ENCODE data around the gene PRIM1. TPM values are rescaled to one million over a fixed set of nuclear protein-coding genes. Genes with fewer than 3 reads are reported as not detected.
"Not testable (repeated sequence)": the region's sequence is repeated elsewhere in the genome, so short reads cannot be mapped to it uniquely, and the experiment has no call there.

PRIM1 gene
- total RNA-seq, 2 experiments from 2014 or later = 81.3 to 83.7 TPM

GRCh38 chr12:56718149-56718548 lies 34.0 kb downstream of the PRIM1 start:
- Mint-ChIP-seq H3K27me3 (no peaks in the 10 kb centered on the region), H3K4me1 (peaks cover 69% of the 10 kb centered on the region), H3K4me3 (no peak overlapping the region), H3K9me3 (ENCODE audit: low read depth) (no peaks in the 10 kb centered on the region), H3K36me3 (ENCODE audit: low read depth) (peaks cover 84% of the 10 kb centered on the region), H3K27ac (no peak overlapping the region)
- ChIA-PET CTCF (interaction anchor here (0.5 to 1.0 kb wide), 2 partner anchors 34 to 283 kb away, joined by 3 to 4 read pairs; no protein-coding TSS in a partner anchor), POLR2A (interaction anchor here (0.6 to 2.8 kb wide), 6 partner anchors 8 to 81 kb away, joined by 3 to 25 read pairs (median 8); partner anchors contain the start of genes NACA and PTGES3)
- intact Hi-C loops (cut with DNase I, micrococcal nuclease) = no loop called here
- DNase-seq = no peak
- no peak for ATAC-seq

DNA sequence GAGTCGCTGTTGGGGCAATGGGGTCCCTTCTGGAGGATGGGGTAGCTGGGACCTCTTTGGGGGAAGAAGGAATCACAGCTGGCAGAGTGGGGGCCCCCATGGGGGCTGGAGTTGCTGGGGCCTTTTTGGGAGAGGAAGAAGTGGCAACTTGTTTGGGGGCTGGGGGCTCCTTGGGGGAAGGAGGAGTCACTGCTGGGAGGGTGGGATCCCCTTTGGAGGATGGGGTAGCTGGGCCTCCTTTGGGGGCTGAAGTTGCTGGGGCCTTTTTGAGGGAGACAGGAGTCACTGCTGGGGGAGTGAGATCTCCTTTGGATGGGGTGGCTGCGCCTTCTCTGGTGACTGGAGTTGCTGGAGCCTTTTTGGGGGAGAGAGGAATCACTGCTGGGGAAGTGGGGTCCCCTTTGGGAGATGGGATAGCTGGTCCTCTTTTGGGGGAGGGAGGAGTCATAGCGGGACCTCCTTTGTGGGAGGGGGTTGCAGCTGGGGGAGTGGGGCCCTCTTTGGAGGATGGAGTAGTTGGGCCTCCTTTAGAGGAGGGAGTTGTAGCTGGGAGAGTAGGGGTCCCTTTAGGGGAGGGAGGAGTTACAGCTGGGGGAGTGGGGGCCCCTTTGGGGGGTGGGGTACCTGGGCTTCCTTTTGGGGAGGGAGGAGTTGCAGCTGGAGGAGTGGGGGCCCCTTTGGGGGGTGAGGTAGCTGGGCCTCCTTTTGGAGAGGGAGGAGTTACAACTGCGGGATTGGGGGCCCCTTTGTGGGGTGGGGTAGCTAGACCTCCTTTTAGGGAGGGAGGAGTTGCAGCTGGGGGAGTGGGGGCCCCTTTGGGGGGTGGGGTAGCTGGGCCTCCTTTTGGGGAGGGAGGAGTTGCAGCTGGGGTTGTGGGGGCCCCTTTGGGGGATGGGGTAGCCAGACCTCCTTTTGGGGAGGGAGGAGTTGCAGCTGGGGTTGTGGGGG lies 34.9 kb downstream of the PRIM1 start:
- intact Hi-C loops (cut with DNase I, micrococcal nuclease) = no loop called here
- ATAC-seq (no peak), DNase-seq (no peak)
- Mint-ChIP-seq H3K27me3 (no peaks in the 10 kb centered on the region), H3K9me3 (ENCODE audit: low read depth) (no peaks in the 10 kb centered on the region), H3K4me3 (no peak overlapping the region), H3K4me1 (peaks cover 60% of the 10 kb centered on the region), H3K27ac (peak overlapping the region; percentile 84), H3K36me3 (ENCODE audit: low read depth) (peaks cover 85% of the 10 kb centered on the region)
- POLR2A ChIA-PET = interaction anchor here (0.6 to 2.8 kb wide), 5 partner anchors 8 to 104 kb away, joined by 3 to 25 read pairs (median 6); partner anchors contain the start of gene NACA
- CTCF ChIA-PET = interaction anchor here (0.5 to 1.6 kb wide), 8 partner anchors 21 to 780 kb away, joined by 3 to 4 read pairs (median 3); no protein-coding TSS in a partner anchor

DNA sequence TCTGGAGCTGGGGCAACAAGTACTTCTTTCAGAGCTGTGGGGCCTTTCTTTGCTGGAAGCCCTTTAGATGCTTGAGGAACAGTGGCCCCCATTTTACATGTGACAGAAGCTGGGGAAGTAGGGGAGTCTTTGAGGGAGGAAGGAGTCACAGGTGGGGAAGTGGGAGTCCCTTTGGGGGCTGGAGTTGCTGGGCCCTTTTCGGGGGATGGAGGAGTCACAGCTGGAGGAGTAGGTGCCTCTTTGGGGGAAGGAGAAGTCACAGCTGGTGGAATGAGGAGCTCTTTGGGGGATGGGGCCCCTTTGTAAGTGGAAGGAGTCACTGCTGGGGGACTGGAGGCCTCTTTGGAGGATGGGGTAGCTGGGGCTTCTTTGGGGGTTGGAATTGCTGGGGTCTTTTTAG lies 35.7 kb downstream of the PRIM1 start:
- Mint-ChIP-seq H3K4me3 (no peak overlapping the region), H3K36me3 (ENCODE audit: low read depth) (peaks cover 82% of the 10 kb centered on the region), H3K9me3 (ENCODE audit: low read depth) (no peaks in the 10 kb centered on the region), H3K27ac (peak overlapping the region; percentile 84), H3K4me1 (peaks cover 52% of the 10 kb centered on the region), H3K27me3 (no peaks in the 10 kb centered on the region)
- ChIA-PET CTCF (interaction anchor here (0.6 to 1.6 kb wide), 6 partner anchors 20 to 781 kb away, joined by 3 to 4 read pairs (median 3); no protein-coding TSS in a partner anchor), POLR2A (interaction anchor here (0.6 to 2.8 kb wide), 3 partner anchors 10 to 103 kb away, joined by 3 to 25 read pairs (median 6); partner anchors contain the start of gene NACA)
- ATAC-seq (no peak), DNase-seq (no peak)
- intact Hi-C loops (cut with DNase I, micrococcal nuclease) = no loop called here

- ChIA-PET POLR2A (interaction anchor here (0.9 to 2.8 kb wide), 2 partner anchors 10 to 11 kb away, joined by 6 to 25 read pairs; partner anchors contain the start of gene NACA), CTCF (interaction anchor here (1.1 to 1.6 kb wide), 3 partner anchors 19 to 396 kb away, joined by 3 to 4 read pairs (median 4); no protein-coding TSS in a partner anchor)
- ATAC-seq (no peak), DNase-seq (no peak)
- Mint-ChIP-seq H3K4me1 (peaks cover 46% of the 10 kb centered on the region), H3K27ac (peak overlapping the region; percentile 84), H3K9me3 (ENCODE audit: low read depth) (no peaks in the 10 kb centered on the region), H3K27me3 (no peaks in the 10 kb centered on the region), H3K4me3 (no peak overlapping the region), H3K36me3 (ENCODE audit: low read depth) (peaks cover 80% of the 10 kb centered on the region)
- intact Hi-C loops (cut with DNase I, micrococcal nuclease) = no loop called here
These were observed 36.3 kb downstream of the PRIM1 start for GRCh38 chr12:56715798-56716197.

GRCh38 chr12:56714431-56714929 lies 37.6 kb downstream of the PRIM1 start:
- DNase-seq (no peak), ATAC-seq (no peak)
- H3K4me1 Mint-ChIP-seq = peaks cover 33% of the 10 kb centered on the region
- no peak overlapping the region for H3K4me3 Mint-ChIP-seq
- H3K36me3 Mint-ChIP-seq (ENCODE audit: low read depth) = peaks cover 67% of the 10 kb centered on the region
- H3K27ac Mint-ChIP-seq = no peak overlapping the region
- intact Hi-C loops (cut with DNase I, micrococcal nuclease) = no loop called here
- H3K27me3 Mint-ChIP-seq = no peaks in the 10 kb centered on the region
- no peaks in the 10 kb centered on the region for H3K9me3 Mint-ChIP-seq (ENCODE audit: low read depth)
- CTCF ChIA-PET = interaction anchor here (0.5 to 0.7 kb wide), 2 partner anchors 11 to 48 kb away, joined by 3 read pairs; partner anchors contain the start of gene NACA
- POLR2A ChIA-PET = no interaction called here

DNA sequence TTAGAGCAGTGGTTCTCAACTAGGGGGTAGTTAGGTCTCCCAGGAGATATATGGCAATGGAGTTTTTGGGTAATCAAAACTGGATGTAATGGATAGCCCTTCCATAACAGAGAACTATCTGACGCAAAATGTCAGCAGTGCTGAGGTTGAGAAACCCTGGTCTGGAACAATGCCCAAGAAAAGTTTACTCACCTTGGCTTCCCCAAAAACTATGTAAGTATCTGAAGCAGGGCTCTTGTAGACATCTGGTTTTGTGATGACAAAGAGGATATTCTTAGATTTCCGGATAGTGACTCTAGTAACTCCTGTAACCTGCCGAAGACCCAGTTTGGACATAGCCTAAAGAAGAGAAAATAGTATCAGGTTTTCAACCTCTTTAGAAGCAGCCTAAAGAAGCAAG lies 38.8 kb downstream of the PRIM1 start:
- no peak for DNase-seq
- POLR2A ChIA-PET = interaction anchor here (0.7 kb wide), 1 partner anchor 482 kb away, joined by 4 read pairs; no protein-coding TSS in a partner anchor
- intact Hi-C loops (cut with DNase I, micrococcal nuclease) = no loop called here
- H3K9me3 Mint-ChIP-seq (ENCODE audit: low read depth) = no peaks in the 10 kb centered on the region
- no peaks in the 10 kb centered on the region for H3K27me3 Mint-ChIP-seq
- no peak for ATAC-seq
- CTCF ChIA-PET = interaction anchor here (0.7 kb wide), 1 partner anchor 24 kb away, joined by 5 read pairs; no protein-coding TSS in a partner anchor
- peaks cover 57% of the 10 kb centered on the region for H3K36me3 Mint-ChIP-seq (ENCODE audit: low read depth)
- peaks cover 23% of the 10 kb centered on the region for H3K4me1 Mint-ChIP-seq
- H3K4me3 Mint-ChIP-seq = no peak overlapping the region
- H3K27ac Mint-ChIP-seq = no peak overlapping the region

- H3K4me3 Mint-ChIP-seq = no peak overlapping the region
- H3K27ac Mint-ChIP-seq = no peak overlapping the region
- CTCF ChIA-PET = interaction anchor here (0.6 to 1.7 kb wide), 4 partner anchors 14 to 82 kb away, joined by 3 to 6 read pairs (median 4); no protein-coding TSS in a partner anchor
- POLR2A ChIA-PET = interaction anchor here (0.6 to 1.4 kb wide), 3 partner anchors 8 to 30 kb away, joined by 3 to 6 read pairs (median 4); no protein-coding TSS in a partner anchor
- DNase-seq = no peak
- intact Hi-C loops (cut with DNase I, micrococcal nuclease) = no loop called here
- peak; percentile 24 for ATAC-seq
- no peaks in the 10 kb centered on the region for H3K27me3 Mint-ChIP-seq
- H3K4me1 Mint-ChIP-seq = peaks cover under 1% of the 10 kb centered on the region
- H3K36me3 Mint-ChIP-seq (ENCODE audit: low read depth) = peaks cover 35% of the 10 kb centered on the region
- no peaks in the 10 kb centered on the region for H3K9me3 Mint-ChIP-seq (ENCODE audit: low read depth)
These were observed 42.3 kb downstream of the PRIM1 start for GRCh38 chr12:56709759-56710376.

- ATAC-seq; CTCF ChIA-PET; H3K27me3 Mint-ChIP-seq; H3K4me3 Mint-ChIP-seq; H3K4me1 Mint-ChIP-seq; H3K36me3 Mint-ChIP-seq (ENCODE audit: low read depth); H3K27ac Mint-ChIP-seq; intact Hi-C loops (cut with DNase I, micrococcal nuclease); H3K9me3 Mint-ChIP-seq (ENCODE audit: low read depth); DNase-seq: not testable (repeated sequence)
- POLR2A ChIA-PET = interaction anchor here (0.6 to 0.7 kb wide), 2 partner anchors 12 to 13 kb away, joined by 4 to 6 read pairs; no protein-coding TSS in a partner anchor
These were observed 47.6 kb downstream of the PRIM1 start for GRCh38 chr12:56704522-56704921.

DNA sequence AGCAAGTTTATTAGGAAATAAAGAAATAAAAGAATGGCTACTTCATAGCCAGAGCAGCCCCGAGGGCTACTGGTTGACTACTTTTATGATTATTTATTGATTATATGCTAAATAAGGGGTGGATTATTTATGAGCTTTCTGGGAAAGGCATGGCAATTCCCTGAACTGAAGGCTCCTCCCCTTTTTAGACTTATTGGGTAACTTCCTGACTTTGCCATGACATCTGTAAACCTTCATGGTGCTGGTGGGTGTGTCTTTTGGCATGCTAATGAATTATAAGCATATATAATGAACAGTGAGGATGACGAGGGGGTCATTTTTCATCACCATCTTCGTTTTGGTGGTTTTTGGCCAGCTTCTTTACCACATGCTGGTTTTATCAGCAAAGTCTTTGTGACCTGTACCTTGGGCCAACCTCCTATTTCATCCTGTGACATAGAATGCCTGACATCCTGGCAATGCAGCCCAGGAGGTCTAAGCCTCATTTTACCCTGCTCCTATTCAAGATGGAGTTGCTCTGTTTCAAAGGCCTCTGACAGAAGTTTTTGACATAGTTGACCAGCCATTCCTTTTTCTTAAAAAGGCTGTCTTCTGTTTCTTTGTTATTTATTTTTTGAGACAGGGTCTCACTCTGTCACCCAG lies 53.0 kb downstream of the PRIM1 start:
- CTCF ChIA-PET = interaction anchor here (0.6 kb wide), 1 partner anchor 13 kb away, joined by 3 read pairs; no protein-coding TSS in a partner anchor
- peaks cover 5% of the 10 kb centered on the region for H3K4me1 Mint-ChIP-seq
- H3K27ac Mint-ChIP-seq = no peak overlapping the region
- POLR2A ChIA-PET = interaction anchor here (0.6 to 1.1 kb wide), 2 partner anchors 11 to 80 kb away, joined by 4 read pairs; no protein-coding TSS in a partner anchor
- no peak overlapping the region for H3K4me3 Mint-ChIP-seq
- ATAC-seq = no peak
- H3K27me3 Mint-ChIP-seq = peaks cover 2% of the 10 kb centered on the region
- no peaks in the 10 kb centered on the region for H3K9me3 Mint-ChIP-seq (ENCODE audit: low read depth)
- H3K36me3 Mint-ChIP-seq (ENCODE audit: low read depth) = no peaks in the 10 kb centered on the region
- intact Hi-C loops (cut with DNase I, micrococcal nuclease) = no loop called here
- no peak for DNase-seq

DNA sequence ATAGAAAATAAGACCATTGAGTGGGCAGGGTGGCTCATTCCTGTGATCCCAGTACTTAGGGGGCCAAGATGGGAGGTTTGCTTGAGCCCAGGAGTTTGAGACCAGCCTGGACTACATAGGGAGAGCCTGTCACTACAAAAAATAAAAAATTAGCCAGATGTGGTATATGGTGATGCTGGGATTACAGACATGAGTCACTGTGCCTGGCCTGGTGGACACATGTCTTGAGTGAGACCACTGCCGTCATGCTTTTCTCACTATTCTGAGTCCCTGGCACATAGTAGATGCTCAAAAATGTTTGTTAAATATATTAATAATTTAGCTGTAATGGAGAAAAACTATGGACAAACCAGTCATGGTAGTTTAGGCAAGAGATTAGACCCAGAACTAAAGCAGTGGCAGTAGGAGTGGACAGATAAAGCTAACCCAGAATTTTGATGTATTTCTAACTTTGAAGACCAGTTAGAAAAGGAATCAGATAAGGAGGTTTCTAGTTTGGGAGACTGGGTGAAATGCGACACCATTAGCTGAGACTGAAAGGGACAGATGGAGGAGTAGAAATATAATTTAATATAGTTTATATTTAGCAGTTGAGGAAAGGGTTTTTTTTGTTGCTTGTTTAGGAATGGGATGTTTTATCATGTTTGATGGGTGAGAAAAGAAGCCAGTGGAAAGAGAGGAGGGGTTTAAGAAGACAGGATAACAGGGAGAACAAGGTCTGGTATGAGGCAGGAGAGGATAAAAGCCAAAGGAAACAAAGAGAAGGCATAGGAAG lies 56.6 kb downstream of the PRIM1 start:
- DNase-seq = no peak
- intact Hi-C loops (cut with DNase I, micrococcal nuclease) = no loop called here
- H3K4me3 Mint-ChIP-seq = no peak overlapping the region
- peaks cover 1% of the 10 kb centered on the region for H3K4me1 Mint-ChIP-seq
- H3K27ac Mint-ChIP-seq = no peak overlapping the region
- ATAC-seq = no peak
- H3K27me3 Mint-ChIP-seq = no peaks in the 10 kb centered on the region
- POLR2A ChIA-PET = no interaction called here
- CTCF ChIA-PET = no interaction called here
- no peaks in the 10 kb centered on the region for H3K36me3 Mint-ChIP-seq (ENCODE audit: low read depth)
- H3K9me3 Mint-ChIP-seq (ENCODE audit: low read depth) = no peaks in the 10 kb centered on the region
